Nephron (organoid): ENCODE measurements around the gene TCF20.
A peak's percentile ranks its signal among the peaks of the same experiment; 100 is the strongest.

Experiments
- H3K27ac Mint-ChIP-seq, 3 experiments: 2 replicates each; pipeline ENCODE4 v1.8.0; 2020; ENCODE audit warnings: mixed read lengths in 3 of 3, mild to moderate bottlenecking in 2 of 3, moderate library complexity in 1 of 3
- H3K27me3 Mint-ChIP-seq: 2 replicates; pipeline ENCODE4 v1.8.0; 2021; ENCODE audit warnings: low read depth, mild to moderate bottlenecking, moderate library complexity, mixed read lengths
- H3K36me3 Mint-ChIP-seq: 2 replicates; pipeline ENCODE4 v1.8.0; 2020; ENCODE audit warnings: low read depth, mixed read lengths
- H3K4me1 Mint-ChIP-seq: 2 replicates; pipeline ENCODE4 v1.8.0; 2020; ENCODE audit warnings: mixed read lengths
- H3K4me3 Mint-ChIP-seq, 3 experiments: 2 replicates each; pipeline ENCODE4 v1.8.0; 2020; ENCODE audit warnings: mild to moderate bottlenecking in 3 of 3, mixed read lengths in 3 of 3, moderate library complexity in 2 of 3
- H3K9me3 Mint-ChIP-seq: 2 replicates; pipeline ENCODE4 v1.8.0; 2020; ENCODE audit warnings: mixed read lengths
- TF ChIP-seq, protein P1 (sequence below), 3 experiments: fragments of 200-600 bp; sonication (generic); IDR thresholded peaks; one replicate each; pipeline ENCODE4 v1.5.0; 2021; ENCODE audit warnings: antibody characterized with exemption in 3 of 3; ENCODE audit not compliant: unreplicated experiment in 3 of 3

TCF20 gene

DNA sequence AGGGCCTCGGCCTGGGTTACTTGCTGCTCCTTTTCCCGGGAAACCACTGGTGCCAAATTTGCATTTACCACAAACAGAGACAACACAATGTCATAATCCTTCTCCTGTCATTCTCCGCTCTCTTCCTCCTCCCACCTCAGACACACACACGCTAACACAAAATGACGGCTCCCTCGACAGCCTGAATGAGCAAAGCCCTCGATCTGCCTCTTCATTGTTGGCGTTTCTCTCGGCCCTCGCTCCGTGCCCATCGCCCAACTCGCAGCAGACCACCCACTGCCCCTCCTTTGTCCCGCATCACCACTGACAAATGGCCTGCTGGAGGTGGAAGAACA, 12.5 kb upstream of the TCF20 start:
- peaks cover 20% of the 10 kb centered on the region for H3K4me1 Mint-ChIP-seq
- H3K36me3 Mint-ChIP-seq = no peaks in the 10 kb centered on the region
- peak overlapping the region; percentile 36 to 48 (median 41) for H3K27ac Mint-ChIP-seq
- H3K4me3 Mint-ChIP-seq = peak overlapping the region; percentile 52 to 66 (median 63)
- TF ChIP-seq, protein P1, sequence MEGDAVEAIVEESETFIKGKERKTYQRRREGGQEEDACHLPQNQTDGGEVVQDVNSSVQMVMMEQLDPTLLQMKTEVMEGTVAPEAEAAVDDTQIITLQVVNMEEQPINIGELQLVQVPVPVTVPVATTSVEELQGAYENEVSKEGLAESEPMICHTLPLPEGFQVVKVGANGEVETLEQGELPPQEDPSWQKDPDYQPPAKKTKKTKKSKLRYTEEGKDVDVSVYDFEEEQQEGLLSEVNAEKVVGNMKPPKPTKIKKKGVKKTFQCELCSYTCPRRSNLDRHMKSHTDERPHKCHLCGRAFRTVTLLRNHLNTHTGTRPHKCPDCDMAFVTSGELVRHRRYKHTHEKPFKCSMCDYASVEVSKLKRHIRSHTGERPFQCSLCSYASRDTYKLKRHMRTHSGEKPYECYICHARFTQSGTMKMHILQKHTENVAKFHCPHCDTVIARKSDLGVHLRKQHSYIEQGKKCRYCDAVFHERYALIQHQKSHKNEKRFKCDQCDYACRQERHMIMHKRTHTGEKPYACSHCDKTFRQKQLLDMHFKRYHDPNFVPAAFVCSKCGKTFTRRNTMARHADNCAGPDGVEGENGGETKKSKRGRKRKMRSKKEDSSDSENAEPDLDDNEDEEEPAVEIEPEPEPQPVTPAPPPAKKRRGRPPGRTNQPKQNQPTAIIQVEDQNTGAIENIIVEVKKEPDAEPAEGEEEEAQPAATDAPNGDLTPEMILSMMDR (IDR thresholded peaks at IDR 0.05; ENCODE audit: unreplicated experiment in 3 of 3) = no peak
- H3K9me3 Mint-ChIP-seq = no peaks in the 10 kb centered on the region
- H3K27me3 Mint-ChIP-seq = peaks cover 85% of the 10 kb centered on the region

DNA sequence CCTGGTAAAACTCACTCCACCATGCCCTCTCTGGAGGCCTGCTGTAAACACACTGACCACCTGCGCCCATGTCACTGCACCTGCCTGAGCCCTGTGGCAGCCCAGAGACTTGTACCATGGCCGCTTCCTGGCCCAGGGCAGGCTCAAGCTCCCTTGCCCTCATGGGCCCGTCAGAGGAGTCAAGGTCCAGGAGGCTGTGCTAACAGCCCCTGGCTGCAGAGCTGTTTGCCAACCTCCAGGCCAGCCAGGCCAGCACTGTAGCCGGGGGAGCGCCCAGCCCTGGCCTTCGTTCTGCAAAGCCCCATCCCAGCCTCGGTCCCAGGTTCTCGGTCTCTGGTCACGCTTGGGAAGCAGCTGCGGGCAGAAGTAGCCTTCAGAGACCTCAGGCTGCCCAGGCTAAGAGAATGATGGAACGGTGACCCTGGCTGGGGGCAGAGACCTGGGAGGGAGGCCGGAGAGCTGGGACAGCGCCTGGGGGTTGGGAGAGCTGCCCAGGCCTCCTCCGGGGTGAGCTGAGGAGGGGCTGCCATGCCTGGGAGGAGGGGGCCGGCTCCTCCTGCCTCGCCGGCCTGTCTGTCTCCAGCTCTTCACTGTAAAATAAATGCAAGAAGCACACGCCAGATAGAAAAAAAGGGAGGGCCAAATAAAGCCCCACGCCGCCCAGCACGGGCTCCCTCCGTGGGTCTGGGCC, 11.9 kb upstream of the TCF20 start:
- peak overlapping the region; percentile 52 to 66 (median 63) for H3K4me3 Mint-ChIP-seq
- H3K27me3 Mint-ChIP-seq = peaks cover 82% of the 10 kb centered on the region
- TF ChIP-seq, protein P1 (IDR thresholded peaks at IDR 0.05; ENCODE audit: unreplicated experiment in 3 of 3) = no peak
- peaks cover 15% of the 10 kb centered on the region for H3K4me1 Mint-ChIP-seq
- H3K9me3 Mint-ChIP-seq = no peaks in the 10 kb centered on the region
- no peaks in the 10 kb centered on the region for H3K36me3 Mint-ChIP-seq
- peak overlapping the region; percentile 36 to 48 (median 41) for H3K27ac Mint-ChIP-seq

DNA sequence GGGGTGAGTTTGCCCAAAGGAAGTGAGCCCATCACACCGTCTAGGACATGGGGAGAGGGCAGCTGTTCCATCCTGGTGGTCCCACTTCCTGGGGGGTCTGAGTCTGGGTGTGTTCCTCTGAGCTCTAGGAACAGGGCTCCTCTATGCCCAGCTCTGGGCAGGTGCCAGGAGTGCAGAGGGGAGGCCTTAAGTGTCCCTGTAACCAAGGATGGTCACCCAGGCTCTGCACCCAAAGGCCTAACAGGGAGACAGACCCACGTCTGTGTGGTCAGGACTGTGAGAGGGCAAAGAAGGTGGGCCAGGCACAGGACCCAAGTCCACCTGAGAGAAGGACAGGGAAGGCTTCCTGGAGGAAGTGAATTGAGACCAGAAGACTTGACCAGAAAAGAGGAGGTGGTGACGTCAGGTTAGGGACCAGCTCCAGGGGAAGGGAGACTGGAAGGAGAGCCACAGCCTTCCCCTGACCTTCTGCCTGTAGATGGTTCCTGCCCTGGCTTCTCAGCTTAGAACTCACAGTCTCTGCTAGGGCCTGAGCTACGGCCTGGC, 11.3 kb upstream of the TCF20 start:
- TF ChIP-seq, protein P1 (IDR thresholded peaks at IDR 0.05; ENCODE audit: unreplicated experiment in 3 of 3) = no peak
- no peaks in the 10 kb centered on the region for H3K9me3 Mint-ChIP-seq
- H3K36me3 Mint-ChIP-seq = no peaks in the 10 kb centered on the region
- H3K4me3 Mint-ChIP-seq = peak overlapping the region in 2 of 3 experiments; percentile 38 to 60
- no peak overlapping the region for H3K27ac Mint-ChIP-seq
- peaks cover 76% of the 10 kb centered on the region for H3K27me3 Mint-ChIP-seq
- peaks cover 12% of the 10 kb centered on the region for H3K4me1 Mint-ChIP-seq

DNA sequence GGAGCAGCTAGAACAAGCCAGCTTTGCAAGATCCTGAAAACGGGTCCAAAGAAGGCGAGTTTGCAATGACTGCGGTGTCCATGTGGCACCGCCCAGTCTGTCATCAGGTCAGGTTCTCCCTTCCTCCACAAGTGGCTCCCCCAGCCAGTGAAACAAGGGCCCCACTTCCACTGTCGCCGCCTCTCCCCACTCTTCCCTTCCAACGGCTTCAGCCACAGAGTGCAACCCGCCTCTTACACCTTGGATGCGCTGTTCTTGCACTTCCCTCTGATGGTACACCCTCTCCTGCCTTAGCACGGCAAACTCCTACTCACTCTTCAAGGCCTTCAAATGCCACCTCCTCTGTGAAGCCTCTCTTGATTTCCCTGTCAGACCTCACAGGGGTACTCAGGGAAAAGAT, 10.8 kb upstream of the TCF20 start:
- Mint-ChIP-seq H3K4me3 (no peak overlapping the region), H3K9me3 (no peaks in the 10 kb centered on the region), H3K36me3 (no peaks in the 10 kb centered on the region), H3K27me3 (peaks cover 71% of the 10 kb centered on the region), H3K4me1 (peaks cover 12% of the 10 kb centered on the region), H3K27ac (no peak overlapping the region)
- TF ChIP-seq, protein P1 (IDR thresholded peaks at IDR 0.05; ENCODE audit: unreplicated experiment in 3 of 3) = no peak

DNA sequence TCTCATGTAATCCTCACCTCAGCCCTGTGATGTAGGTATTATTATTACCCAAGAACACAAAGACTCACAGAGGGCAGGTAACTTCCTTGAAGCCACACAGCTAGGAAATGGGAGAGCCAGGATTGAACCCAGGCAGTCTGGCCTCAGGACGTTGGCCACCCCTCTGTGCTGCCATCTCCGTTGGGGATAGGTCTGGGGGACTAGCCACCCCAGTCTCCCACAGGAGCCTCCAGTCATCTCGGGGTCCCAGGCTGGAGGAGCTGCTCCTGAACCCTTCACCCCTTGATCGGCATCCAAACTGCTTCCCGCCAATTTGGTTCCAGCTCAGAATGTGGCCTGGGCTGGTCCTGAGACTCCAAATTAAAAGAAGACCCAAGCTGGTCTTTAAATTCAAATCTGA, 10.4 kb upstream of the TCF20 start:
- TF ChIP-seq, protein P1 (IDR thresholded peaks at IDR 0.05; ENCODE audit: unreplicated experiment in 3 of 3) = no peak
- no peak overlapping the region for H3K27ac Mint-ChIP-seq
- no peaks in the 10 kb centered on the region for H3K9me3 Mint-ChIP-seq
- H3K4me3 Mint-ChIP-seq = no peak overlapping the region
- peaks cover 73% of the 10 kb centered on the region for H3K27me3 Mint-ChIP-seq
- H3K36me3 Mint-ChIP-seq = no peaks in the 10 kb centered on the region
- peaks cover 12% of the 10 kb centered on the region for H3K4me1 Mint-ChIP-seq

DNA sequence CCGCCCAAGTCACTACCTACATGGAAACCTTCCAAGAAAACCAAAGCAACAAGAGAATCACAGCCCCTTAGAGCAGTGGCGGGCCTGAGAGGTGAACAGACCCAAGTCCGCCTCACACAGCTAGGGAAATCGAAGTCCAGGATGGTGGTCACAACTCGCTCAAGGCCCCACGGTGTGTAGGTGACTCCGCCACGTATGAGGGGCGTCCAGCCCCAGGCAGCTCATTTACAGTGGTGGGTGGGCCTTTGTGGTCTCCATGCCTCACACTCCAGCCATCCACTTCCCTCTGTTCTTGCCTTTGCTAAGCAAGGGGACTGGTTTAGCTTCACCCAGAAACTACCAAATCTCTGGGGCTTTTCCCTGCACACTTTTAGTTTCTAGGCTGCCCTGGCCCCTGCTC, 9.7 kb upstream of the TCF20 start:
- Mint-ChIP-seq H3K4me3 (no peak overlapping the region), H3K4me1 (peaks cover 12% of the 10 kb centered on the region), H3K9me3 (no peaks in the 10 kb centered on the region), H3K27ac (no peak overlapping the region), H3K36me3 (no peaks in the 10 kb centered on the region), H3K27me3 (peaks cover 72% of the 10 kb centered on the region)
- TF ChIP-seq, protein P1 (IDR thresholded peaks at IDR 0.05; ENCODE audit: unreplicated experiment in 3 of 3) = no peak
